ENCODE measurements around the gene KLHL15. TPM values are rescaled to one million over a fixed set of nuclear protein-coding genes. Genes with fewer than 3 reads are reported as not detected.

KLHL15 gene
- total RNA-seq, 1 experiment from 2014 or later, result 7.2 TPM

- ATAC-seq (no peak), DNase-seq (ENCODE audit: low spot score) (no peak)
- H3K27ac Mint-ChIP-seq, result peak overlapping the region; percentile 68
- ChIA-PET CTCF (no interaction called here), POLR2A (interaction anchor here (0.6 kb wide), 1 partner anchor 62 kb away, joined by 5 read pairs; no protein-coding TSS in a partner anchor)
- no peaks in the 10 kb centered on the region for H3K27me3 Mint-ChIP-seq (ENCODE audit: low read depth)
- H3K36me3 Mint-ChIP-seq, result peaks cover 12% of the 10 kb centered on the region
- no peak overlapping the region for H3K4me3 Mint-ChIP-seq
- H3K9me3 Mint-ChIP-seq, result no peaks in the 10 kb centered on the region
- TF ChIP-seq MXD4 (CRISPR knock-in tag; IDR thresholded peaks at IDR 0.05; ENCODE audit: borderline replicate concordance) (no peak), ELF4 (CRISPR knock-in tag; IDR thresholded peaks at IDR 0.05; ENCODE audit: low read depth) (no peak), ZNF232 (CRISPR knock-in tag; IDR thresholded peaks at IDR 0.05) (no peak), USF2 (CRISPR knock-in tag; IDR thresholded peaks at IDR 0.05) (no peak), HMGA2 (CRISPR knock-in tag; IDR thresholded peaks at IDR 0.05) (no peak), ZNF263 (CRISPR knock-in tag; IDR thresholded peaks at IDR 0.05; ENCODE audit: low read depth) (no peak), NFE2L1 (CRISPR knock-in tag; IDR thresholded peaks at IDR 0.05) (no peak), RORB (CRISPR knock-in tag; IDR thresholded peaks at IDR 0.05) (no peak), ZMAT4 (CRISPR knock-in tag; IDR thresholded peaks at IDR 0.05) (no peak)
- no peaks in the 10 kb centered on the region for H3K4me1 Mint-ChIP-seq
These were observed 34.6 kb downstream of the KLHL15 start for GRCh38 chrX:23992431-23992830.

GRCh38 chrX:23990455-23990854 lies 36.5 kb downstream of the KLHL15 start:
- DNase-seq (ENCODE audit: low spot score) (no peak), ATAC-seq (no peak)
- H3K27ac Mint-ChIP-seq, result no peak overlapping the region
- no peaks in the 10 kb centered on the region for H3K9me3 Mint-ChIP-seq
- ChIA-PET CTCF (interaction anchor here (0.6 kb wide), 1 partner anchor 156 kb away, joined by 4 read pairs; no protein-coding TSS in a partner anchor), POLR2A (no interaction called here)
- no peak overlapping the region for H3K4me3 Mint-ChIP-seq
- no peaks in the 10 kb centered on the region for H3K4me1 Mint-ChIP-seq
- no peaks in the 10 kb centered on the region for H3K27me3 Mint-ChIP-seq (ENCODE audit: low read depth)
- peaks cover 12% of the 10 kb centered on the region for H3K36me3 Mint-ChIP-seq
- TF ChIP-seq PRRX2 (CRISPR knock-in tag; IDR thresholded peaks at IDR 0.05) (no peak), ZNF263 (CRISPR knock-in tag; IDR thresholded peaks at IDR 0.05; ENCODE audit: low read depth) (no peak), AFF4 (CRISPR knock-in tag; IDR thresholded peaks at IDR 0.05; ENCODE audit: borderline replicate concordance) (no peak), TCF7 (CRISPR knock-in tag; IDR thresholded peaks at IDR 0.05; ENCODE audit: low read depth) (no peak), ELF4 (CRISPR knock-in tag; IDR thresholded peaks at IDR 0.05; ENCODE audit: low read depth) (no peak), HMGA2 (CRISPR knock-in tag; IDR thresholded peaks at IDR 0.05) (no peak), PREB (CRISPR knock-in tag; IDR thresholded peaks at IDR 0.05; ENCODE audit: borderline replicate concordance) (no peak), ZNF416 (CRISPR knock-in tag; IDR thresholded peaks at IDR 0.05) (no peak), ZNF121 (CRISPR knock-in tag; IDR thresholded peaks at IDR 0.05) (no peak), MLX (CRISPR knock-in tag; IDR thresholded peaks at IDR 0.05) (no peak), EMX1 (CRISPR knock-in tag; IDR thresholded peaks at IDR 0.05) (no peak), ZSCAN18 (CRISPR knock-in tag; IDR thresholded peaks at IDR 0.05) (no peak), AR (CRISPR knock-in tag; IDR thresholded peaks at IDR 0.05) (no peak)
- TF ChIP-seq, protein P1, sequence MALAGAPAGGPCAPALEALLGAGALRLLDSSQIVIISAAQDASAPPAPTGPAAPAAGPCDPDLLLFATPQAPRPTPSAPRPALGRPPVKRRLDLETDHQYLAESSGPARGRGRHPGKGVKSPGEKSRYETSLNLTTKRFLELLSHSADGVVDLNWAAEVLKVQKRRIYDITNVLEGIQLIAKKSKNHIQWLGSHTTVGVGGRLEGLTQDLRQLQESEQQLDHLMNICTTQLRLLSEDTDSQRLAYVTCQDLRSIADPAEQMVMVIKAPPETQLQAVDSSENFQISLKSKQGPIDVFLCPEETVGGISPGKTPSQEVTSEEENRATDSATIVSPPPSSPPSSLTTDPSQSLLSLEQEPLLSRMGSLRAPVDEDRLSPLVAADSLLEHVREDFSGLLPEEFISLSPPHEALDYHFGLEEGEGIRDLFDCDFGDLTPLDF (CRISPR knock-in tag; IDR thresholded peaks at IDR 0.05), result no peak
- TF ChIP-seq, protein P2, sequence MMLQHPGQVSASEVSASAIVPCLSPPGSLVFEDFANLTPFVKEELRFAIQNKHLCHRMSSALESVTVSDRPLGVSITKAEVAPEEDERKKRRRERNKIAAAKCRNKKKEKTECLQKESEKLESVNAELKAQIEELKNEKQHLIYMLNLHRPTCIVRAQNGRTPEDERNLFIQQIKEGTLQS (CRISPR knock-in tag; conservative IDR thresholded peaks at IDR 0.05), result no peak

All from WTC11 (cell line).